Measurements from ENCODE around the gene ATP2B1.

Gene ATP2B1

GRCh38 chr12:89692439-89692838 lies 16.2 kb downstream of the ATP2B1 start:
- DNase-seq (ENCODE audit: low read depth), result no peak

GRCh38 chr12:89691659-89692058 lies 17.0 kb downstream of the ATP2B1 start:
- DNase-seq (ENCODE audit: low read depth), result no peak

- peak; percentile 17 for DNase-seq (ENCODE audit: low read depth)
Measured at GRCh38 chr12:89690925-89691324, 17.7 kb downstream of the ATP2B1 start.

GRCh38 chr12:89689306-89689705 lies 19.3 kb downstream of the ATP2B1 start:
- no peak for DNase-seq (ENCODE audit: low read depth)

GRCh38 chr12:89686311-89686710 lies 22.3 kb downstream of the ATP2B1 start:
- DNase-seq (ENCODE audit: low read depth), result no peak

- DNase-seq (ENCODE audit: low read depth), result no peak
Measured at GRCh38 chr12:89685363-89685972, 23.2 kb downstream of the ATP2B1 start.

GRCh38 chr12:89684136-89684535 lies 24.5 kb downstream of the ATP2B1 start:
- no peak for DNase-seq (ENCODE audit: low read depth)

GRCh38 chr12:89682284-89682683 lies 26.4 kb downstream of the ATP2B1 start:
- no peak for DNase-seq (ENCODE audit: low read depth)

- no peak for DNase-seq (ENCODE audit: low read depth)
Measured at GRCh38 chr12:89680409-89680808, 28.2 kb downstream of the ATP2B1 start.

GRCh38 chr12:89679631-89680030 lies 29.0 kb downstream of the ATP2B1 start:
- DNase-seq (ENCODE audit: low read depth), result no peak

GRCh38 chr12:89678225-89678624 lies 30.4 kb downstream of the ATP2B1 start:
- no peak for DNase-seq (ENCODE audit: low read depth)

- no peak for DNase-seq (ENCODE audit: low read depth)
Measured at GRCh38 chr12:89676930-89677329, 31.7 kb downstream of the ATP2B1 start.

- DNase-seq (ENCODE audit: low read depth), result no peak
Measured at GRCh38 chr12:89674326-89674942, 34.2 kb downstream of the ATP2B1 start.

- no peak for DNase-seq (ENCODE audit: low read depth)
Measured at GRCh38 chr12:89673603-89674002, 35.0 kb downstream of the ATP2B1 start.

GRCh38 chr12:89672589-89672979 lies 36.1 kb downstream of the ATP2B1 start:
- DNase-seq (ENCODE audit: low read depth), result no peak

GRCh38 chr12:89671469-89671868 lies 37.2 kb downstream of the ATP2B1 start:
- peak; percentile 86 for DNase-seq (ENCODE audit: low read depth)

GRCh38 chr12:89669197-89669596 lies 39.4 kb downstream of the ATP2B1 start:
- no peak for DNase-seq (ENCODE audit: low read depth)

- no peak for DNase-seq (ENCODE audit: low read depth)
Measured at GRCh38 chr12:89665556-89665955, 43.1 kb downstream of the ATP2B1 start.

- DNase-seq (ENCODE audit: low read depth), result no peak
Measured at GRCh38 chr12:89664441-89664840, 44.2 kb downstream of the ATP2B1 start.

- DNase-seq (ENCODE audit: low read depth), result peak; percentile 52
Measured at GRCh38 chr12:89663577-89664357, 44.9 kb downstream of the ATP2B1 start.

- DNase-seq (ENCODE audit: low read depth), result peak; percentile 25
Measured at GRCh38 chr12:89662623-89663022, 46.0 kb downstream of the ATP2B1 start.

- DNase-seq (ENCODE audit: low read depth), result no peak
Measured at GRCh38 chr12:89661706-89662330, 46.8 kb downstream of the ATP2B1 start.

GRCh38 chr12:89657739-89658138 lies 50.9 kb downstream of the ATP2B1 start:
- no peak for DNase-seq (ENCODE audit: low read depth)

Measured in EH (cell line).